IPS-18a (cell line): ENCODE measurements around the gene ENO2.
"Not testable (repeated sequence)": the region's sequence is repeated elsewhere in the genome, so short reads cannot be mapped to it uniquely, and the experiment has no call there.

Experiments
- H3K27ac ChIP-seq: one replicate; pipeline ENCODE4 v1.5.1; 2013; ENCODE audit warnings: low read length
- H3K27me3 ChIP-seq: one replicate; pipeline ENCODE4 v1.6.1; 2013; ENCODE audit warnings: mild to moderate bottlenecking, low read length; ENCODE audit not compliant: control insufficient read depth, insufficient read depth
- H3K36me3 ChIP-seq: one replicate; pipeline ENCODE4 v1.6.1; 2013; ENCODE audit warnings: low read depth, low read length; ENCODE audit not compliant: control insufficient read depth
- H3K4me1 ChIP-seq: one replicate; pipeline ENCODE4 v1.6.1; 2013; ENCODE audit warnings: low read depth, low read length; ENCODE audit not compliant: control insufficient read depth
- H3K4me3 ChIP-seq: one replicate; pipeline ENCODE4 v1.5.1; 2013; ENCODE audit warnings: low read length
- H3K9ac ChIP-seq: one replicate; pipeline ENCODE4 v1.6.1; 2013; ENCODE audit warnings: mild to moderate bottlenecking, low read length, moderate library complexity
- H3K9me3 ChIP-seq: one replicate; pipeline ENCODE4 v1.6.1; 2013; ENCODE audit warnings: low read depth, low read length; ENCODE audit not compliant: control insufficient read depth

Gene ENO2

DNA sequence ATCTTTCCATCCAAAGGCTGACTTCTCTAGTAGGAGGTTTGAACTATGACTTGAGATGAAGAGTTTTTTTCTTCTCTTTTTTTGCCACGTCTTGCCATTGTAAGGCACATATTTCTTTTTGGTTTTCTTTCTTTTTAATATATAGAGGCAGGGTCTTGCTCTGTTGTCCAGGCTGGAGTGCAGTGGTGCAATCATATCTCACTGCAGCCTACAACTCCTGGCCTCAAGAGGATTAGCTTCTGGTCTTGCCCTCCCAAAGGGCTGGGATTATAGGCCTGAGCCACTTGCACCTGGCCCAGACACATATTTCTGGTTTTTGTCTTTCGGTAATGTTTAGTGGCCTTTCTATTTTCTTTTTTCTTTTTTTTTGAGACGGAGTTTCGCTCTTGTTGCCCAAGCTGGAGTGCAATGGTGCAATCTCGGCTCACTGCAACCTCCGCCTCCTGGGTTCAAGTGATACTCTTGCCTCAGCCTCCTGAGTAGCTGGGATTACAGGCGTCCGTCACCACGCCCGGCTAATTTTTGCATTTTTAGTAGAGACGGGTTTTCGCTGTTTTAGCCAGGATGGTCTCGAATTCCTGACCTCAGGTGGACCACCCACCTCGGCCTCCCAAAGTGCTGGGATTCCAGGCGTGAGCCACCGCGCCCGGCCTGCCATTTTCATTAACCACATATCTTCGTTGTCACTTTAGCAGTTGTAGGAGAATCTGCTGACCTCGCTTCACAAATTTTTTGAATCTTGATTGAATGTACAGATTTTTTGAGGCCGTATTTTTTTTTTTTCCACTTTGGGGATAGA, 24.4 kb upstream of the ENO2 start:
- H3K27ac ChIP-seq, result peak overlapping the region; percentile 100
- peak overlapping the region; percentile 62 for H3K4me3 ChIP-seq

DNA sequence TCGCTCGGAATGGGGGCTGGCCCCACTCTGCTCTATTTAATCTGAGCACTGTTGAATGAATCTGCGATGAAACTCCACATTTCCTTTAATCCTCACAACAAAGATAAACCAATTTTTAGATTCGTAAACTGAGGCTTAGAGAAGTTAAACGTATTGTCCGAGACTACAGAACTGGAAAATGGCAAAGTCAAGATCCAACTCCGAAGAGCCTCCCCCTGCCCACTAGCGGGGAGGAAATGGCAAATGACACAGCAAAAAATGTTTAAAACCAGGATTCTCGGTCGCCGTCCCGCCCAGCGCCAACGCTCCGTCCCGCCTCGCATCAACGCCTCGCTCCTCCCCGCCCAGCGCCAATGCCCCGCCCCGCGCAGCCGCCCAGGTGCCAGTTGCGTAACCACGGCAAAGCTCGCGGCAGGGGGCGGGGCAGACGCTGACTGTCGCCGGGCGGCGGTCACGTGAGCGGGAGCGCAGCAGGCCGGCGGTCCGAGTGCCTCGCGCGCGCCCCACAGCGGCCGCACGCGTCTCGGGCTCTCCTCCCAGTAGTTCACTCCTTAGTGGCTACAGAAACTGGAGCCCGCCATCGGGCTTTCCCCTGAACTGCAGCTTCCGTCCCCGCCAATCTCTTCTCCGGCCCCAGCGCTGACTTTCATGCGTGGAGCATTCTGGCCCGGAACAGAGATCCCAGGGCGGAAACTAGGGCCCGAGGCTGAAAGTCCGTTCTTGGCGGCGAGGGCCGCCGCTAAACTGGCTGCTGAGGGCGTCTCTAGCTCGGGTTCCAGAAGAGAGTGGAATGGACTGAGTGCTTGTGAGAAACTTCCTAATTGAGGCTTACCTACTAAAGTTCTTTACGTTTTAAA, 23.4 kb upstream of the ENO2 start:
- Histone ChIP-seq H3K27me3 (no peaks in the 10 kb centered on the region), H3K36me3 (no peaks in the 10 kb centered on the region), H3K27ac (peak overlapping the region; percentile 100), H3K4me1 (peaks cover 6% of the 10 kb centered on the region), H3K4me3 (peak overlapping the region; percentile 82), H3K9ac (peak overlapping the region; percentile 91), H3K9me3 (no peaks in the 10 kb centered on the region)

More for the DNA sequence above, 24.4 kb upstream of the ENO2 start:
- H3K36me3 ChIP-seq, H3K27me3 ChIP-seq, H3K9me3 ChIP-seq: not testable (repeated sequence)
- peak overlapping the region; percentile 91 for H3K9ac ChIP-seq
- H3K4me1 ChIP-seq, result peaks cover 12% of the 10 kb centered on the region

- no peaks in the 10 kb centered on the region for H3K27me3 ChIP-seq
- H3K9me3 ChIP-seq, result no peaks in the 10 kb centered on the region
- H3K9ac ChIP-seq, result peak overlapping the region; percentile 77
- H3K36me3 ChIP-seq, result no peaks in the 10 kb centered on the region
- peak overlapping the region; percentile 88 for H3K27ac ChIP-seq
- H3K4me3 ChIP-seq, result peak overlapping the region; percentile 82
- H3K4me1 ChIP-seq, result peaks cover 6% of the 10 kb centered on the region
Observed at GRCh38 chr12:6891646-6892001, 22.8 kb upstream of the ENO2 start.

- not testable (repeated sequence) for H3K36me3 ChIP-seq, H3K9ac ChIP-seq, H3K27ac ChIP-seq, H3K4me3 ChIP-seq, H3K4me1 ChIP-seq, H3K9me3 ChIP-seq, H3K27me3 ChIP-seq
Observed at GRCh38 chr12:6892683-6893082, 21.7 kb upstream of the ENO2 start.

DNA sequence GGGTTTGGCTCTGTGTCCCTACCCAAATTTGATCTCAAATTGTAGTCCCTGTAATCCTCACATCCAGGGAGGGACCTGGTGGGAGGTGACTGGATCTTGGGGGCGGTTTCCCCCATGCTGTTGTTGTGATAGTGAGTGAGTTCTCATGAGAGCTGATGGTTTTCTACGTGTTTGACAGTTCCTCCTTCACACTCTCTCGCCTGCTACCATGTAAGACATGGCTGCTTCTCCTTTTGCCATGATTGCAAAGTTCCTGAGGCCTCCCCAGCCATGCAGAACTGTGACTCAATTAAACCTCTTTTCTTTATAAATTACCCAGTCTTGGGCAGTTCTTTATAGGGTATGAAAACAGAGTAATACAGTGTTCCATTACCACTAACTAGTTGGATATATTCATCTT, 20.1 kb upstream of the ENO2 start:
- no peaks in the 10 kb centered on the region for H3K27me3 ChIP-seq
- H3K36me3 ChIP-seq, result no peaks in the 10 kb centered on the region
- no peak overlapping the region for H3K27ac ChIP-seq
- H3K4me1 ChIP-seq, result peaks cover 6% of the 10 kb centered on the region
- no peak overlapping the region for H3K4me3 ChIP-seq
- no peak overlapping the region for H3K9ac ChIP-seq
- no peaks in the 10 kb centered on the region for H3K9me3 ChIP-seq

DNA sequence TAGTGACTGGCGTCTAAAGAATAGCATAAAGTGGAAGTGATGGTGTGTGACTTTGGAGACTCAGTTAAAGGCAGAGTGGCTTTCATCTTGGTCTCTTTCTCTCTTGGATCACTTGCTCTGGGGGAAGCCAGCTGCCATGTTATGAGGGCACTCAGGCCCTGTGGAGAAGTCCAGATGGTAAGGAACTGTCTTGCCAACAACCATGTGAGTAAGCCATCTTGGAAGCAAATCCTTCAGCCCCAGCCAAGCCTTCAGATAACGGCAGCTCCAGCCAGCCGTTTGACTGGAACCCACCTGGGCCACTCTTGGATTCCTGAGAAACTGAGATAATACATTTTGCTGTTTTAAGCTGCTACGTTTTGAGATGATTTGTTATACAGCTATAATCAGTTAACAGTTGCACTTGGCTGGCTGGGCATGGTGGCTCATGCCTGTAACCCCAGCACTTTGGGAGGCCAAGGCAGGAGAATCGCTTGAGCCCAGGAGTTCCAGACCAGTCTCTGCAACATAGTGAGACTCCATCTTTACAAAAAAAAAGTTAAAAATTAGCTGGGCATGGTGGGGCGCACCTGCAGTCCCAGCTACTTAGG, 17.4 kb upstream of the ENO2 start:
- no peaks in the 10 kb centered on the region for H3K4me1 ChIP-seq
- H3K27me3 ChIP-seq, result no peaks in the 10 kb centered on the region
- H3K9me3 ChIP-seq, result no peaks in the 10 kb centered on the region
- H3K27ac ChIP-seq, result no peak overlapping the region
- H3K36me3 ChIP-seq, result no peaks in the 10 kb centered on the region
- H3K4me3 ChIP-seq, result no peak overlapping the region
- H3K9ac ChIP-seq, result no peak overlapping the region

DNA sequence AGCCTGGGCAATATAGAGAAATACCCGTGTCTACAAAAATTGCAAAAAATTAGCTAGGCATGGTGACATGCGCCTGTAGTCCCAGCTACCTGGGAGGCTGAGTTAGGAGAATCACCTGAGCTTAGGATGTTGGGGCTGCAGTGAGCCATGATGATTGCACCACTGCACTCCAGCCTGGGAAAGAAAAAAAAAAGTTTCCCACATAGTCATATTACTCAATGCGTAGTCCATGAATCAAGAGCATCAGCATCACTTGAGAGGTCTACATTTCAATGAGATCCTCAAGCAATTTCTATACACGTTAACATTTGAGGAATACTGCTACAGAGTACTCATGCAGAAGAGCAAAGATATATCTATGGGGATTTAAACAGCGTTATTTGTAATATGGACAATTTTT, 15.0 kb upstream of the ENO2 start:
- no peaks in the 10 kb centered on the region for H3K27me3 ChIP-seq
- H3K36me3 ChIP-seq, result no peaks in the 10 kb centered on the region
- no peak overlapping the region for H3K27ac ChIP-seq
- peaks cover 5% of the 10 kb centered on the region for H3K4me1 ChIP-seq
- H3K4me3 ChIP-seq, result no peak overlapping the region
- H3K9ac ChIP-seq, result no peak overlapping the region
- H3K9me3 ChIP-seq, result no peaks in the 10 kb centered on the region

- no peak overlapping the region for H3K27ac ChIP-seq
- H3K4me1 ChIP-seq, result peaks cover 7% of the 10 kb centered on the region
- no peak overlapping the region for H3K9ac ChIP-seq
Observed at GRCh38 chr12:6899837-6900519, 14.4 kb upstream of the ENO2 start.

GRCh38 chr12:6902448-6902847, 11.9 kb upstream of the ENO2 start:
- H3K27ac ChIP-seq, result no peak overlapping the region
- H3K27me3 ChIP-seq, result peaks cover 4% of the 10 kb centered on the region
- H3K9me3 ChIP-seq, result no peaks in the 10 kb centered on the region
- H3K4me3 ChIP-seq, result no peak overlapping the region
- peaks cover 12% of the 10 kb centered on the region for H3K4me1 ChIP-seq
- no peaks in the 10 kb centered on the region for H3K36me3 ChIP-seq
- H3K9ac ChIP-seq, result no peak overlapping the region

More at GRCh38 chr12:6899837-6900519, 14.4 kb upstream of the ENO2 start:
- no peaks in the 10 kb centered on the region for H3K9me3 ChIP-seq
- H3K36me3 ChIP-seq, result no peaks in the 10 kb centered on the region
- H3K27me3 ChIP-seq, result no peaks in the 10 kb centered on the region
- no peak overlapping the region for H3K4me3 ChIP-seq

DNA sequence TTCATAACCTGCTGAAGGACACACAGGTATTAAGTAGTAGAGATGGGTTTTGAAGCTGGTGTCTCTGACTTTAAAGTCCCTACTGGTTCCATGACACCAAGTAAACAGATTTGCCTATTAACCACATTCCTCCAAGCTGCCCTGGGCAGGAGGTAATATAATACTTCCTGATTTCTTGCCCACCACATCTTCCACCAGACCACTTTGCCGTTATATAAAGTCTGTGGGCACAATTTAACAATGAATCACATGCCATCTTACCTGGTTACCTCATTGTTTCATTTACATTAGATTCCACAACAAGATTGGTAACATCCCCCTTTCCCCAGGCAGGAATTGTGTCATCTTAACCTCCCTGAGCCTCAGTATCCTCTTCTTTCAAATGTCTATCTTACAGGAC, 10.7 kb upstream of the ENO2 start:
- peak overlapping the region; percentile 53 for H3K9ac ChIP-seq
- peak overlapping the region; percentile 71 for H3K4me3 ChIP-seq
- H3K4me1 ChIP-seq, result peaks cover 12% of the 10 kb centered on the region

More for the DNA sequence above, 10.7 kb upstream of the ENO2 start:
- Histone ChIP-seq H3K36me3 (no peaks in the 10 kb centered on the region), H3K9me3 (no peaks in the 10 kb centered on the region), H3K27me3 (peaks cover 4% of the 10 kb centered on the region), H3K27ac (peak overlapping the region; percentile 1)
